ENCODE results near the gene CAPZB. TPM values are rescaled to one million over a fixed set of nuclear protein-coding genes. Genes with fewer than 3 reads are reported as not detected.

The CAPZB gene
- total RNA-seq, 1 donor from 2014 or later, result 403 TPM

GRCh38 chr1:19343617-19344350, 141.6 kb downstream of the CAPZB start:
- no peaks in the 10 kb centered on the region for H3K9me3 Mint-ChIP-seq (ENCODE audit: unreplicated experiment)
- TF ChIP-seq, protein P1, sequence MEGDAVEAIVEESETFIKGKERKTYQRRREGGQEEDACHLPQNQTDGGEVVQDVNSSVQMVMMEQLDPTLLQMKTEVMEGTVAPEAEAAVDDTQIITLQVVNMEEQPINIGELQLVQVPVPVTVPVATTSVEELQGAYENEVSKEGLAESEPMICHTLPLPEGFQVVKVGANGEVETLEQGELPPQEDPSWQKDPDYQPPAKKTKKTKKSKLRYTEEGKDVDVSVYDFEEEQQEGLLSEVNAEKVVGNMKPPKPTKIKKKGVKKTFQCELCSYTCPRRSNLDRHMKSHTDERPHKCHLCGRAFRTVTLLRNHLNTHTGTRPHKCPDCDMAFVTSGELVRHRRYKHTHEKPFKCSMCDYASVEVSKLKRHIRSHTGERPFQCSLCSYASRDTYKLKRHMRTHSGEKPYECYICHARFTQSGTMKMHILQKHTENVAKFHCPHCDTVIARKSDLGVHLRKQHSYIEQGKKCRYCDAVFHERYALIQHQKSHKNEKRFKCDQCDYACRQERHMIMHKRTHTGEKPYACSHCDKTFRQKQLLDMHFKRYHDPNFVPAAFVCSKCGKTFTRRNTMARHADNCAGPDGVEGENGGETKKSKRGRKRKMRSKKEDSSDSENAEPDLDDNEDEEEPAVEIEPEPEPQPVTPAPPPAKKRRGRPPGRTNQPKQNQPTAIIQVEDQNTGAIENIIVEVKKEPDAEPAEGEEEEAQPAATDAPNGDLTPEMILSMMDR (IDR thresholded peaks at IDR 0.05), result no peak
- H3K4me1 Mint-ChIP-seq (ENCODE audit: unreplicated experiment), result peaks cover 5% of the 10 kb centered on the region
- no peak for DNase-seq (ENCODE audit: extremely low spot score, unreplicated experiment)
- peaks cover 28% of the 10 kb centered on the region for H3K36me3 Mint-ChIP-seq (ENCODE audit: unreplicated experiment)
- H3K4me3 Mint-ChIP-seq (ENCODE audit: unreplicated experiment), result no peak overlapping the region
- H3K27me3 Mint-ChIP-seq (ENCODE audit: unreplicated experiment), result no peaks in the 10 kb centered on the region
- no peak overlapping the region for H3K27ac Mint-ChIP-seq (ENCODE audit: unreplicated experiment)

GRCh38 chr1:19342894-19343616, 142.3 kb downstream of the CAPZB start:
- Mint-ChIP-seq H3K36me3 (ENCODE audit: unreplicated experiment) (peaks cover 30% of the 10 kb centered on the region), H3K27ac (ENCODE audit: unreplicated experiment) (peak overlapping the region; percentile 52), H3K27me3 (ENCODE audit: unreplicated experiment) (no peaks in the 10 kb centered on the region), H3K9me3 (ENCODE audit: unreplicated experiment) (no peaks in the 10 kb centered on the region), H3K4me1 (ENCODE audit: unreplicated experiment) (peaks cover 9% of the 10 kb centered on the region), H3K4me3 (ENCODE audit: unreplicated experiment) (no peak overlapping the region)
- DNase-seq (ENCODE audit: extremely low spot score, unreplicated experiment), result no peak
- TF ChIP-seq, protein P1 (IDR thresholded peaks at IDR 0.05), result no peak

DNA sequence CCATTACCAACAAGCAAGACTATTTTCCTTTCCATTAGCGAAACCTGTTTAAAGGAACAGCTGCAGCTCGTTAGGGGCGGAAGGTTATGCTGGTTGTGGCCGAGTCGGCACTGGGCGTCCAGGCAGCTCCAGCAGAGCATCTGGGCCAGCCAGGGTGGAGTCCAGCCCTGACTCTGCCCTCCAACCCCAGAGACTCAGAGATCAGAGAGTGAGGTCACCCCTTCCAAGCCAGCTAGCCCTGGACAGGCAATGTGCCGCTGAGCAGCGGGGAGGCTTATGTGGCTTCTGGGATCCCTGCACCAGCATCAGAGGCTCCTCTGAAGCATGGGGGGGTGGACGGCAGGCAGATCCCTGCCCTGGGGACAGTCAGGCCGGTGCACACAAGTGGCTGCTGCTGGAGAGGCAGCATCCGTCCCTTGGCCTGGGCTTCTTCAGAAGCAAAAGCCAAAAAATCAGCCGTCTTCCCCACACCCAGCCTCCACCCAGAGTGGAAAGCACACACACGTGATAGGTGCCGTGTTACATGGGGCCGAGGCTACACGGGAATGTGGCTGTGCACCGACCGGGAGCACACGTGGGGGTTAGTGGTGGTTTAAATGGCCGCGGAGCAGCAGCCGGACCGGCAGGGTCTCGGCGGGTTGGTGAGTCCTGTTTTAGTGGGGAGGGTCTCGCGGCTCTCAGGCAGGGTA, 143.1 kb downstream of the CAPZB start:
- Mint-ChIP-seq H3K36me3 (ENCODE audit: unreplicated experiment) (peaks cover 32% of the 10 kb centered on the region), H3K27me3 (ENCODE audit: unreplicated experiment) (no peaks in the 10 kb centered on the region), H3K4me3 (ENCODE audit: unreplicated experiment) (no peak overlapping the region), H3K27ac (ENCODE audit: unreplicated experiment) (peak overlapping the region; percentile 52), H3K9me3 (ENCODE audit: unreplicated experiment) (no peaks in the 10 kb centered on the region), H3K4me1 (ENCODE audit: unreplicated experiment) (peaks cover 15% of the 10 kb centered on the region)
- no peak for DNase-seq (ENCODE audit: extremely low spot score, unreplicated experiment)
- TF ChIP-seq, protein P1 (IDR thresholded peaks at IDR 0.05), result no peak

GRCh38 chr1:19341201-19342061, 143.9 kb downstream of the CAPZB start:
- Mint-ChIP-seq H3K4me1 (ENCODE audit: unreplicated experiment) (peaks cover 15% of the 10 kb centered on the region), H3K4me3 (ENCODE audit: unreplicated experiment) (no peak overlapping the region), H3K36me3 (ENCODE audit: unreplicated experiment) (peaks cover 30% of the 10 kb centered on the region), H3K27me3 (ENCODE audit: unreplicated experiment) (no peaks in the 10 kb centered on the region), H3K27ac (ENCODE audit: unreplicated experiment) (peak overlapping the region; percentile 57), H3K9me3 (ENCODE audit: unreplicated experiment) (no peaks in the 10 kb centered on the region)
- DNase-seq (ENCODE audit: extremely low spot score, unreplicated experiment), result peak; percentile 89
- TF ChIP-seq, protein P1 (IDR thresholded peaks at IDR 0.05), result peak; percentile 82

Measured in osteocyte (in vitro differentiated cells).